GM15510 (cell line): ENCODE results near the gene RAD51B.

Source experiments
- POLR2A ChIP-seq: IDR thresholded peaks from 3 replicates; pipeline ENCODE4 v1.6.1; 2011; ENCODE audit warnings: borderline replicate concordance; ENCODE audit not compliant: insufficient read length; ENCODE audit errors: extremely low read depth

Gene RAD51B

GRCh38 chr14:68583548-68584280 lies 764.1 kb downstream of the RAD51B start:
- TF ChIP-seq POLR2A, result no peak

GRCh38 chr14:68584786-68585185 lies 765.2 kb downstream of the RAD51B start:
- no peak for TF ChIP-seq POLR2A

GRCh38 chr14:68585690-68586089 lies 766.1 kb downstream of the RAD51B start:
- no peak for TF ChIP-seq POLR2A

GRCh38 chr14:68586896-68587751 lies 767.5 kb downstream of the RAD51B start:
- no peak for TF ChIP-seq POLR2A

- no peak for TF ChIP-seq POLR2A
These were observed 768.4 kb downstream of the RAD51B start for GRCh38 chr14:68587931-68588330.

GRCh38 chr14:68589447-68590200 lies 770.0 kb downstream of the RAD51B start:
- TF ChIP-seq POLR2A, result no peak

GRCh38 chr14:68590201-68590522 lies 770.6 kb downstream of the RAD51B start:
- no peak for TF ChIP-seq POLR2A

DNA sequence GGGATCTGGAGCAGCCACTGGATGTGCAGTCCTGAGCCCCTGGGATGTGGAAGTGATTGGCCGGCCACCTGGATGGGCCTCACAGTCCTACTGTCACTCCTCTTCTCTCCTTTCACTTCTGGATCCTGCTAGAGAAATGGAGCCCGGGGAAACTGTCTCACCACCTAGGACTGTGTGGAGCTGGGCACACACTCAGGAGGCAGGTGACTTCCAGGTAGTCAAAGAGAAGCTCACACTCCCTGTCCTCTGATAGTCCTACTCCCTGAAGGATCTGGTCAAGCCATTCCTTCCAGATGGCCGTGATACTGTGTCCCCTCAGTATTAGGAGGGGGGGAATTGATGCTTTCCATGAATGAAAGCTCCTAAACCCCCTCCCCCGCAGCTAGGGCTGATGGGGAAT lies 772.2 kb downstream of the RAD51B start:
- TF ChIP-seq POLR2A, result no peak

DNA sequence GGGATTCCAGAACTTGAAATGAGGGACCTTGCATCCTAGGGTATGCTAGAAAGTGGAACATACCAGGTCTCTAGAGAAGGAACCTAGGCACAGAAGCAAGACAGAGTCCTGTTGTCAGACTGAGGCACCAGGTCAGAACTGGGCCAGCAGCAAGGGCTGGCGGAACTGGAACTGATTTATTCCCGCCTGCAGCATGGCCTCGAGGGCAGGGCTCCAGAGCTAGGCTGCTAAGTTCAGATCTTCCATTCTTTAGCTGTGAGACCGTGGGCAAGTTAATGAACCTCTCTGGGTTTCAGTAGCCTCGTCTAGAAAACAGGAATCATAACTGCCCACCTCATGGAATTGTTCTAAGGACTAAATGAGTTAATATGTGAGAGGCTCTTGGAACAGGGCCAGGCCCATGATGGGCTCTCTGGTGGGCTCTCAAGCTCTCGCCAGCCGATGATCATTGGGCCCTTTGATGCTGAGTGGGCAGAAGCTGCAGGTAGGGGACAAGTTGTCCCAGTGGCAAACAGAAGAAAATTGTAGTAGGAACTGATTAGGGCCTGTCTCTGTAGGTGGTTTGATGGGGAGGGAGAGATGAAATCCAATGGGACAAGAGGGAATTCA lies 773.5 kb downstream of the RAD51B start:
- no peak for TF ChIP-seq POLR2A

DNA sequence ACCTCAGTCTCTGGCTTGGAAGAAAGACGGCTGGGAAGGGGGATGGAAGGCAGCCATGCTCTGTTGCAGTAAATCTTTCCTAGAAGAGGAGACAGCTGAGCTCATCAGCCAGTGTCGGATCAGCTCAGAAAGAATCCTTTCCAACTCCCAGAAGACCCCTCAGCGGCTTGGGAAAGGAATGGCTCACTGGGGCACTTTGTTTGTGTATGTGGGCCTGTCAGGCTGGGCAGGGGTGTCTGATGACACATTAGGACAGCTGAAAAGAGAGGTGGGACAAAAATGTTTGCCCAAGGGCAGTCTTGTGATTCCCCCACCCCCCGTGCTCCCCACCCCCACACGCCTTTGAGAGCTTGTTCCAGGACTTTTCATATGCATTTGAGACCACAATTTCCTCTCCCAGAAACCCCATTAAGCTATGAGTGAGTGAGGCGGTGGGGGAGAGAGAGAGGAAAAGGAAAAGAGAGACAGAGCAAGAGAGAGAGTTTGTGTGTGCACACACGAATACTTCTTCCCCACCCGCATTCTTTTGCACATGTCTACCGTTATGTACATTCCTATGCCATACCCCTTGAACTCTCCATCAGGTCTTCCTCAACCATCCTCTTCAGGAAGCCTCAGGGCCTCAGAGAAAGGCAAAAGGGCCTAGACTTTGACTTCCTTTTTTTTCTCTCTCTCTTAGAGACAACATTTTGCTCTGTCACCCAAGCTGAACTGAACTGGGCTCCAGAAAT lies 774.4 kb downstream of the RAD51B start:
- TF ChIP-seq POLR2A, result no peak

GRCh38 chr14:68594737-68595380 lies 775.3 kb downstream of the RAD51B start:
- no peak for TF ChIP-seq POLR2A

- no peak for TF ChIP-seq POLR2A
These were observed 776.6 kb downstream of the RAD51B start for GRCh38 chr14:68596211-68596610.

- TF ChIP-seq POLR2A, result no peak
These were observed 777.1 kb downstream of the RAD51B start for GRCh38 chr14:68596701-68597100.

GRCh38 chr14:68598089-68598488 lies 778.5 kb downstream of the RAD51B start:
- no peak for TF ChIP-seq POLR2A
